Peyer's patch (tissue), 4 donors: ENCODE measurements around the gene FOXP2. TPM values are rescaled to one million over a fixed set of nuclear protein-coding genes. Genes with fewer than 3 reads are reported as not detected.

ENCODE experiments used
- DNase-seq, 3 donors: peaks; one replicate each; pipeline ENCODE4 v3.0.0-alpha.2; 2017 to 2019
- H3K27ac ChIP-seq, 4 donors: fragments of 200-600 bp; sonication (generic); one replicate each; pipeline ENCODE4 v1.5.1; 2016 to 2019
- H3K27me3 ChIP-seq, 2 donors: fragments of 200-600 bp; sonication (generic); one replicate each; pipeline ENCODE4 v1.5.1; 2019
- H3K36me3 ChIP-seq, 3 donors: fragments of 200-600 bp; sonication (generic); one replicate each; pipeline ENCODE4 v1.5.1; 2016 to 2019
- H3K4me1 ChIP-seq, 4 donors: fragments of 200-600 bp; sonication (generic); one replicate each; pipeline ENCODE4 v1.5.1; 2016 to 2019
- H3K4me3 ChIP-seq, 4 donors: fragments of 200-600 bp; sonication (generic); 1 replicate in 3 of 4; 2 replicates in 1 of 4; pipeline ENCODE4 v1.5.1; 2016 to 2019; ENCODE audit warnings: mild to moderate bottlenecking in 1 of 4
- H3K9me3 ChIP-seq, 4 donors: fragments of 200-600 bp; sonication (generic); one replicate each; pipeline ENCODE4 v1.5.1; 2016 to 2019; ENCODE audit warnings: mild to moderate bottlenecking in 1 of 4
- POLR2A ChIP-seq, 2 donors: fragments of 450-650 bp; IDR thresholded peaks; one replicate each; pipeline ENCODE4 v1.5.1; 2017; ENCODE audit warnings: antibody characterized with exemption in 2 of 2, mild to moderate bottlenecking in 2 of 2, moderate library complexity in 2 of 2
- total RNA-seq, 4 donors: library from RNA; depleted of rRNA; stranded (reverse); fragments of >200 nt; gene quantifications; one replicate each; pipeline ENCODE4 v1.1.0, GENCODE V29; 2016
- TF ChIP-seq, protein P1 (sequence below), 6 experiments: fragments of 450-650 bp in 4 of 6; fragments of 200-600 bp in 2 of 6; sonication (generic) in 1 of 6; IDR thresholded peaks; one replicate each; pipeline ENCODE4 v1.5.1; 2017 to 2019; ENCODE audit warnings: antibody characterized with exemption in 6 of 6, mild to moderate bottlenecking in 3 of 6, moderate library complexity in 1 of 6

FOXP2 gene
- total RNA-seq, 4 donors from 2014 or later: 10.5 to 46.2 (median 31.3) TPM

- H3K36me3 ChIP-seq: no peaks in the 10 kb centered on the region
These were observed 29.6 kb downstream of the FOXP2 start for GRCh38 chr7:114444196-114444595.

GRCh38 chr7:114450431-114450830 is 35.8 kb downstream of the FOXP2 start:
- no peaks in the 10 kb centered on the region for H3K27me3 ChIP-seq

More at GRCh38 chr7:114444196-114444595, 29.6 kb downstream of the FOXP2 start:
- H3K4me3 ChIP-seq: no peak overlapping the region
- TF ChIP-seq POLR2A (IDR thresholded peaks at IDR 0.05): no peak
- TF ChIP-seq, protein P1, sequence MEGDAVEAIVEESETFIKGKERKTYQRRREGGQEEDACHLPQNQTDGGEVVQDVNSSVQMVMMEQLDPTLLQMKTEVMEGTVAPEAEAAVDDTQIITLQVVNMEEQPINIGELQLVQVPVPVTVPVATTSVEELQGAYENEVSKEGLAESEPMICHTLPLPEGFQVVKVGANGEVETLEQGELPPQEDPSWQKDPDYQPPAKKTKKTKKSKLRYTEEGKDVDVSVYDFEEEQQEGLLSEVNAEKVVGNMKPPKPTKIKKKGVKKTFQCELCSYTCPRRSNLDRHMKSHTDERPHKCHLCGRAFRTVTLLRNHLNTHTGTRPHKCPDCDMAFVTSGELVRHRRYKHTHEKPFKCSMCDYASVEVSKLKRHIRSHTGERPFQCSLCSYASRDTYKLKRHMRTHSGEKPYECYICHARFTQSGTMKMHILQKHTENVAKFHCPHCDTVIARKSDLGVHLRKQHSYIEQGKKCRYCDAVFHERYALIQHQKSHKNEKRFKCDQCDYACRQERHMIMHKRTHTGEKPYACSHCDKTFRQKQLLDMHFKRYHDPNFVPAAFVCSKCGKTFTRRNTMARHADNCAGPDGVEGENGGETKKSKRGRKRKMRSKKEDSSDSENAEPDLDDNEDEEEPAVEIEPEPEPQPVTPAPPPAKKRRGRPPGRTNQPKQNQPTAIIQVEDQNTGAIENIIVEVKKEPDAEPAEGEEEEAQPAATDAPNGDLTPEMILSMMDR (IDR thresholded peaks at IDR 0.05): no peak
- no peak for DNase-seq
- no peaks in the 10 kb centered on the region for H3K9me3 ChIP-seq
- H3K27me3 ChIP-seq: no peaks in the 10 kb centered on the region
- no peak overlapping the region for H3K27ac ChIP-seq
- no peaks in the 10 kb centered on the region for H3K4me1 ChIP-seq

GRCh38 chr7:114459574-114459973 is 45.0 kb downstream of the FOXP2 start:
- no peak overlapping the region for H3K27ac ChIP-seq
- H3K36me3 ChIP-seq: no peaks in the 10 kb centered on the region
- DNase-seq: no peak
- no peaks in the 10 kb centered on the region for H3K4me1 ChIP-seq
- TF ChIP-seq, protein P1 (IDR thresholded peaks at IDR 0.05): no peak
- TF ChIP-seq POLR2A (IDR thresholded peaks at IDR 0.05): no peak
- H3K27me3 ChIP-seq: no peaks in the 10 kb centered on the region
- H3K9me3 ChIP-seq: no peaks in the 10 kb centered on the region
- no peak overlapping the region for H3K4me3 ChIP-seq

More at GRCh38 chr7:114450431-114450830, 35.8 kb downstream of the FOXP2 start:
- Histone ChIP-seq H3K27ac (no peak overlapping the region), H3K4me3 (no peak overlapping the region), H3K4me1 (no peaks in the 10 kb centered on the region), H3K36me3 (no peaks in the 10 kb centered on the region), H3K9me3 (no peaks in the 10 kb centered on the region)
- no peak for TF ChIP-seq POLR2A (IDR thresholded peaks at IDR 0.05)
- TF ChIP-seq, protein P1 (IDR thresholded peaks at IDR 0.05): no peak
- no peak for DNase-seq

- no peaks in the 10 kb centered on the region for H3K4me1 ChIP-seq
- no peaks in the 10 kb centered on the region for H3K27me3 ChIP-seq
- H3K36me3 ChIP-seq: no peaks in the 10 kb centered on the region
- H3K9me3 ChIP-seq: no peaks in the 10 kb centered on the region
- DNase-seq: no peak
- TF ChIP-seq, protein P1 (IDR thresholded peaks at IDR 0.05): no peak
- TF ChIP-seq POLR2A (IDR thresholded peaks at IDR 0.05): no peak
- H3K4me3 ChIP-seq: no peak overlapping the region
- no peak overlapping the region for H3K27ac ChIP-seq
These were observed 45.4 kb downstream of the FOXP2 start for GRCh38 chr7:114460021-114460420.

DNA sequence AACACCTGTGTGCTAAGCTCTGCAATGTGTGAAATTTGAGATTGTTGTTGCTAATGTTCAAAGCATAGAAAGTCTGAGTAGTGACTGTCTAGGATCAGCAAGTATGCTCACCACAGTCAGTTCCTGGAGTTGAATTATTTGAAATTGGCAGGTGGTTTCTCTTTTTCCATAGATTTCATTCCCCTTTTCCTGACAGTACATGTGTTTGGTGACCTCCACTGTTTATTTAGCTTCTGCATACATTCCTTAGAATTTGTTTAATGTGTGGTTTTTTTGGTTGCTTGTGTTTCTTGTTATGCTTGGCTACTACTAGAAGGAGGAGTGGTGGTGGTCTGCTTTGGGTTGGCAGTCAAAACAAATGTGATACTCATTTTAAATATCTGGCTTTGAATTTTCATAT is 52.3 kb downstream of the FOXP2 start:
- Histone ChIP-seq H3K9me3 (no peaks in the 10 kb centered on the region), H3K4me1 (no peaks in the 10 kb centered on the region), H3K36me3 (no peaks in the 10 kb centered on the region), H3K4me3 (no peak overlapping the region), H3K27ac (no peak overlapping the region), H3K27me3 (no peaks in the 10 kb centered on the region)
- no peak for DNase-seq
- no peak for TF ChIP-seq POLR2A (IDR thresholded peaks at IDR 0.05)
- TF ChIP-seq, protein P1 (IDR thresholded peaks at IDR 0.05): no peak

DNA sequence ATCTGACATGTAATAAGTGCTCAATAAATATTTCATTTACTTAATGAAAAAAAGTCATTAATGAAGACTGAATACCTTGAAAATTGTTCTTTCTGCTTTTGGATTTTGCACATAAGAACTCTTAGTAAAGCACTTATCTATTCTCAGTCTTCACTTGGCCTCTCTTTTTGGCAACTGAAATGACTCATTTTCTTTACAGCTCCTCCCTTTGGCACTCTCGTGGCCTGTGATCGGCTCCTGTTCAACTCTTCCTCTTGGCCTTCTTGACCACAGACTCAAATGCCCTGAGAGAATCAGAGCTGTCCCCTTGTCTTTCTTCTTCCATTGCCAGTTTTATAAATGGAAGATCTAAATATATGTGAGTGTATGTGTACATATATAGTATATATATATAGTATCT is 54.2 kb downstream of the FOXP2 start:
- no peak for DNase-seq
- TF ChIP-seq, protein P1 (IDR thresholded peaks at IDR 0.05): no peak
- TF ChIP-seq POLR2A (IDR thresholded peaks at IDR 0.05): no peak
- no peak overlapping the region for H3K4me3 ChIP-seq
- H3K36me3 ChIP-seq: no peaks in the 10 kb centered on the region
- no peaks in the 10 kb centered on the region for H3K27me3 ChIP-seq
- H3K27ac ChIP-seq: no peak overlapping the region
- no peaks in the 10 kb centered on the region for H3K9me3 ChIP-seq
- no peaks in the 10 kb centered on the region for H3K4me1 ChIP-seq
